GM12878 (cell line): ENCODE measurements around the gene SLC25A48.

ENCODE experiments used
- EP300 ChIP-seq, 2 experiments: fragments of 150-350 bp in 1 of 2; IDR thresholded peaks; 2 replicates each; pipeline ENCODE4 v1.6.1; 2011 to 2012; ENCODE audit warnings: low read depth in 2 of 2, low read length in 2 of 2, borderline replicate concordance in 1 of 2, improper control_type of control experiment in 1 of 2, inconsistent platforms in 1 of 2; ENCODE audit not compliant: control insufficient read depth in 1 of 2
- FOXM1 ChIP-seq: IDR thresholded peaks from 2 replicates; pipeline ENCODE4 v1.6.1; 2012; ENCODE audit warnings: low read depth, mild to moderate bottlenecking, inconsistent platforms, low read length, moderate library complexity
- HDAC6 ChIP-seq: fragments of 200-600 bp; sonication (generic); IDR thresholded peaks from one replicate; pipeline ENCODE4 v1.8.0; 2017; ENCODE audit warnings: antibody characterized with exemption; ENCODE audit not compliant: unreplicated experiment
- NFIC ChIP-seq: IDR thresholded peaks from 2 replicates; pipeline ENCODE4 v1.6.1; 2012; ENCODE audit warnings: low read depth, mild to moderate bottlenecking, inconsistent platforms, low read length, moderate library complexity
- POLR2A ChIP-seq: IDR thresholded peaks from 2 replicates; pipeline ENCODE4 v1.6.1; 2011; ENCODE audit warnings: low read depth, mild to moderate bottlenecking, low read length
- POLR2AphosphoS5 ChIP-seq: IDR thresholded peaks from 2 replicates; pipeline ENCODE4 v1.6.1; 2011; ENCODE audit warnings: mild to moderate bottlenecking, low read length, inconsistent platforms
- SMAD1 ChIP-seq: fragments of 450-650 bp; IDR thresholded peaks from 2 replicates; pipeline ENCODE4 v1.6.1; 2018; ENCODE audit warnings: mild to moderate bottlenecking, low read depth; ENCODE audit not compliant: partially characterized antibody
- TF ChIP-seq, protein P1 (sequence below): IDR thresholded peaks from 2 replicates; pipeline ENCODE4 v1.6.1; 2012; ENCODE audit warnings: mild to moderate bottlenecking, low read depth, low read length
- TF ChIP-seq, protein P2 (sequence below), 3 experiments: IDR thresholded peaks in 2 of 3; conservative IDR thresholded peaks in 1 of 3; 2 replicates each; pipeline ENCODE4 v1.5.1; 2011; ENCODE audit warnings: low read depth in 3 of 3, low read length in 3 of 3, mild to moderate bottlenecking in 3 of 3, control low read depth in 2 of 3, moderate library complexity in 2 of 3, inconsistent platforms in 1 of 3, mixed read lengths in 1 of 3; ENCODE audit not compliant: control insufficient read depth in 2 of 3, insufficient read depth in 1 of 3; ENCODE audit errors: extremely low read depth in 1 of 3

GRCh38 chr5:135876146-135876545 lies 41.7 kb downstream of the SLC25A48 start:
- no peak for TF ChIP-seq SMAD1
- TF ChIP-seq, protein P1, sequence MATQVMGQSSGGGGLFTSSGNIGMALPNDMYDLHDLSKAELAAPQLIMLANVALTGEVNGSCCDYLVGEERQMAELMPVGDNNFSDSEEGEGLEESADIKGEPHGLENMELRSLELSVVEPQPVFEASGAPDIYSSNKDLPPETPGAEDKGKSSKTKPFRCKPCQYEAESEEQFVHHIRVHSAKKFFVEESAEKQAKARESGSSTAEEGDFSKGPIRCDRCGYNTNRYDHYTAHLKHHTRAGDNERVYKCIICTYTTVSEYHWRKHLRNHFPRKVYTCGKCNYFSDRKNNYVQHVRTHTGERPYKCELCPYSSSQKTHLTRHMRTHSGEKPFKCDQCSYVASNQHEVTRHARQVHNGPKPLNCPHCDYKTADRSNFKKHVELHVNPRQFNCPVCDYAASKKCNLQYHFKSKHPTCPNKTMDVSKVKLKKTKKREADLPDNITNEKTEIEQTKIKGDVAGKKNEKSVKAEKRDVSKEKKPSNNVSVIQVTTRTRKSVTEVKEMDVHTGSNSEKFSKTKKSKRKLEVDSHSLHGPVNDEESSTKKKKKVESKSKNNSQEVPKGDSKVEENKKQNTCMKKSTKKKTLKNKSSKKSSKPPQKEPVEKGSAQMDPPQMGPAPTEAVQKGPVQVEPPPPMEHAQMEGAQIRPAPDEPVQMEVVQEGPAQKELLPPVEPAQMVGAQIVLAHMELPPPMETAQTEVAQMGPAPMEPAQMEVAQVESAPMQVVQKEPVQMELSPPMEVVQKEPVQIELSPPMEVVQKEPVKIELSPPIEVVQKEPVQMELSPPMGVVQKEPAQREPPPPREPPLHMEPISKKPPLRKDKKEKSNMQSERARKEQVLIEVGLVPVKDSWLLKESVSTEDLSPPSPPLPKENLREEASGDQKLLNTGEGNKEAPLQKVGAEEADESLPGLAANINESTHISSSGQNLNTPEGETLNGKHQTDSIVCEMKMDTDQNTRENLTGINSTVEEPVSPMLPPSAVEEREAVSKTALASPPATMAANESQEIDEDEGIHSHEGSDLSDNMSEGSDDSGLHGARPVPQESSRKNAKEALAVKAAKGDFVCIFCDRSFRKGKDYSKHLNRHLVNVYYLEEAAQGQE: no peak
- no peak for TF ChIP-seq POLR2A
- TF ChIP-seq POLR2AphosphoS5: no peak
- TF ChIP-seq FOXM1: no peak
- TF ChIP-seq, protein P2, sequence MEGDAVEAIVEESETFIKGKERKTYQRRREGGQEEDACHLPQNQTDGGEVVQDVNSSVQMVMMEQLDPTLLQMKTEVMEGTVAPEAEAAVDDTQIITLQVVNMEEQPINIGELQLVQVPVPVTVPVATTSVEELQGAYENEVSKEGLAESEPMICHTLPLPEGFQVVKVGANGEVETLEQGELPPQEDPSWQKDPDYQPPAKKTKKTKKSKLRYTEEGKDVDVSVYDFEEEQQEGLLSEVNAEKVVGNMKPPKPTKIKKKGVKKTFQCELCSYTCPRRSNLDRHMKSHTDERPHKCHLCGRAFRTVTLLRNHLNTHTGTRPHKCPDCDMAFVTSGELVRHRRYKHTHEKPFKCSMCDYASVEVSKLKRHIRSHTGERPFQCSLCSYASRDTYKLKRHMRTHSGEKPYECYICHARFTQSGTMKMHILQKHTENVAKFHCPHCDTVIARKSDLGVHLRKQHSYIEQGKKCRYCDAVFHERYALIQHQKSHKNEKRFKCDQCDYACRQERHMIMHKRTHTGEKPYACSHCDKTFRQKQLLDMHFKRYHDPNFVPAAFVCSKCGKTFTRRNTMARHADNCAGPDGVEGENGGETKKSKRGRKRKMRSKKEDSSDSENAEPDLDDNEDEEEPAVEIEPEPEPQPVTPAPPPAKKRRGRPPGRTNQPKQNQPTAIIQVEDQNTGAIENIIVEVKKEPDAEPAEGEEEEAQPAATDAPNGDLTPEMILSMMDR (IDR thresholded peaks at IDR 0.05 in 2 of 3, conservative IDR thresholded peaks at IDR 0.05 in 1 of 3; ENCODE audit: control insufficient read depth in 2 of 3, extremely low read depth in 1 of 3, insufficient read depth in 1 of 3, low read depth in 3 of 3, low read length in 3 of 3): no peak
- TF ChIP-seq HDAC6: no peak
- no peak for TF ChIP-seq EP300 (IDR thresholded peaks at IDR 0.05; ENCODE audit: borderline replicate concordance in 1 of 2, control insufficient read depth in 1 of 2, low read depth in 2 of 2, low read length in 2 of 2)
- TF ChIP-seq NFIC: no peak
